ENCODE measurements around the gene PITPNC1. TPM values are rescaled to one million over a fixed set of nuclear protein-coding genes. Genes with fewer than 3 reads are reported as not detected.

PITPNC1 gene
- total and polyA plus RNA-seq, 4 experiments from 2014 or later, result 68.4 to 124 (median 89.9) TPM

- no peaks in the 10 kb centered on the region for H3K27me3 Mint-ChIP-seq
- peaks cover 37 to 40% of the 10 kb centered on the region in 2 donors for H3K36me3 Mint-ChIP-seq
- no peaks in the 10 kb centered on the region for H3K4me1 ChIP-seq (ENCODE audit: insufficient read depth, low read length)
- H3K27ac ChIP-seq (ENCODE audit: low read depth, low read length), result no peak overlapping the region
- ChIA-PET POLR2A (ENCODE audit: partially characterized antibody) (no interaction called here), CTCF (ENCODE audit: partially characterized antibody) (interaction anchor here (1.0 to 1.7 kb wide), 4 partner anchors 9 to 185 kb away, joined by 3 to 5 read pairs (median 4); no protein-coding TSS in a partner anchor)
- peaks cover 4% of the 10 kb centered on the region for H3K36me3 ChIP-seq (ENCODE audit: insufficient read depth, low read length)
- no peak overlapping the region for H3K4me3 ChIP-seq (ENCODE audit: low read length in 2 of 2)
- H3K4me1 Mint-ChIP-seq, result peaks cover 4 to 13% (median 8%) of the 10 kb centered on the region in 4 donors
- peaks cover 0 to 13% (median 8%) of the 10 kb centered on the region in 8 donors for H3K9me3 Mint-ChIP-seq
- H3K27me3 ChIP-seq (ENCODE audit: insufficient read depth, low read length), result no peaks in the 10 kb centered on the region
- H3K27ac Mint-ChIP-seq, result peak overlapping the region in 3 of 7 donors; percentile 13 to 58 (median 33)
- no peaks in the 10 kb centered on the region for H3K9me3 ChIP-seq (ENCODE audit: control insufficient read depth in 1 of 2, low read length in 2 of 2)
- intact Hi-C loops (cut with micrococcal nuclease), result no loop called here
- DNase-seq, result no peak
- H3K4me3 Mint-ChIP-seq, result no peak overlapping the region
Measured at GRCh38 chr17:67559381-67559966, 182.4 kb downstream of the PITPNC1 start.

- Histone ChIP-seq H3K4me1 (ENCODE audit: insufficient read depth, low read length) (no peaks in the 10 kb centered on the region), H3K27me3 (ENCODE audit: insufficient read depth, low read length) (no peaks in the 10 kb centered on the region), H3K9me3 (ENCODE audit: control insufficient read depth in 1 of 2, low read length in 2 of 2) (no peaks in the 10 kb centered on the region), H3K36me3 (ENCODE audit: insufficient read depth, low read length) (no peaks in the 10 kb centered on the region), H3K4me3 (ENCODE audit: low read length in 2 of 2) (no peak overlapping the region), H3K27ac (ENCODE audit: low read depth, low read length) (no peak overlapping the region)
- H3K27ac Mint-ChIP-seq, result peak overlapping the region in 3 of 7 donors; percentile 9 to 70 (median 28)
- ChIA-PET CTCF (ENCODE audit: partially characterized antibody) (no interaction called here), POLR2A (ENCODE audit: partially characterized antibody) (no interaction called here)
- intact Hi-C loops (cut with micrococcal nuclease), result no loop called here
- H3K27me3 Mint-ChIP-seq, result no peaks in the 10 kb centered on the region
- DNase-seq, result no peak
- H3K36me3 Mint-ChIP-seq, result peaks cover 19 to 29% of the 10 kb centered on the region in 2 donors
- no peak overlapping the region for H3K4me3 Mint-ChIP-seq
- H3K4me1 Mint-ChIP-seq, result peaks cover 4 to 16% (median 10%) of the 10 kb centered on the region in 4 donors
- peaks cover 0 to 7% (median 0%) of the 10 kb centered on the region in 8 donors for H3K9me3 Mint-ChIP-seq
Measured at GRCh38 chr17:67562005-67562404, 184.9 kb downstream of the PITPNC1 start.

GRCh38 chr17:67563692-67564228 lies 186.7 kb downstream of the PITPNC1 start:
- H3K27ac Mint-ChIP-seq, result peak overlapping the region in 4 of 7 donors; percentile 2 to 85 (median 48)

GRCh38 chr17:67565068-67565467 lies 188.0 kb downstream of the PITPNC1 start:
- Histone ChIP-seq H3K4me3 (ENCODE audit: low read length in 2 of 2) (no peak overlapping the region), H3K27me3 (ENCODE audit: insufficient read depth, low read length) (no peaks in the 10 kb centered on the region), H3K9me3 (ENCODE audit: control insufficient read depth in 1 of 2, low read length in 2 of 2) (no peaks in the 10 kb centered on the region), H3K36me3 (ENCODE audit: insufficient read depth, low read length) (peaks cover 8% of the 10 kb centered on the region), H3K27ac (ENCODE audit: low read depth, low read length) (no peak overlapping the region), H3K4me1 (ENCODE audit: insufficient read depth, low read length) (no peaks in the 10 kb centered on the region)
- Mint-ChIP-seq H3K27me3 (no peaks in the 10 kb centered on the region), H3K27ac (no peak overlapping the region), H3K9me3 (peaks cover 0 to 5% (median 0%) of the 10 kb centered on the region in 8 donors), H3K4me1 (peaks cover 0 to 18% (median 10%) of the 10 kb centered on the region in 4 donors), H3K36me3 (peaks cover 20 to 24% of the 10 kb centered on the region in 2 donors), H3K4me3 (no peak overlapping the region)
- intact Hi-C loops (cut with micrococcal nuclease), result no loop called here
- ChIA-PET CTCF (ENCODE audit: partially characterized antibody) (no interaction called here), POLR2A (ENCODE audit: partially characterized antibody) (no interaction called here)
- DNase-seq, result no peak

More at GRCh38 chr17:67563692-67564228, 186.7 kb downstream of the PITPNC1 start:
- peaks cover 9 to 23% of the 10 kb centered on the region in 2 donors for H3K36me3 Mint-ChIP-seq
- Histone ChIP-seq H3K4me3 (ENCODE audit: low read length in 2 of 2) (no peak overlapping the region), H3K27ac (ENCODE audit: low read depth, low read length) (no peak overlapping the region), H3K36me3 (ENCODE audit: insufficient read depth, low read length) (no peaks in the 10 kb centered on the region), H3K27me3 (ENCODE audit: insufficient read depth, low read length) (no peaks in the 10 kb centered on the region), H3K9me3 (ENCODE audit: control insufficient read depth in 1 of 2, low read length in 2 of 2) (no peaks in the 10 kb centered on the region), H3K4me1 (ENCODE audit: insufficient read depth, low read length) (no peaks in the 10 kb centered on the region)
- DNase-seq, result no peak
- CTCF ChIA-PET (ENCODE audit: partially characterized antibody), result interaction anchor here (1.1 kb wide), 1 partner anchor 186 kb away, joined by 4 read pairs; the partner anchor contains the start of gene PITPNC1
- H3K9me3 Mint-ChIP-seq, result peaks cover 0 to 5% (median 0%) of the 10 kb centered on the region in 8 donors
- intact Hi-C loops (cut with micrococcal nuclease), result no loop called here
- POLR2A ChIA-PET (ENCODE audit: partially characterized antibody), result no interaction called here
- peaks cover 0 to 18% (median 10%) of the 10 kb centered on the region in 4 donors for H3K4me1 Mint-ChIP-seq
- no peaks in the 10 kb centered on the region for H3K27me3 Mint-ChIP-seq
- H3K4me3 Mint-ChIP-seq, result no peak overlapping the region

GRCh38 chr17:67566656-67567055 lies 189.6 kb downstream of the PITPNC1 start:
- peaks cover 0 to 24% (median 10%) of the 10 kb centered on the region in 4 donors for H3K4me1 Mint-ChIP-seq
- no peaks in the 10 kb centered on the region for H3K27me3 ChIP-seq (ENCODE audit: insufficient read depth, low read length)
- no peak overlapping the region for H3K4me3 Mint-ChIP-seq
- H3K9me3 ChIP-seq (ENCODE audit: control insufficient read depth in 1 of 2, low read length in 2 of 2), result no peaks in the 10 kb centered on the region
- peaks cover 27 to 32% of the 10 kb centered on the region in 2 donors for H3K36me3 Mint-ChIP-seq
- H3K27ac ChIP-seq (ENCODE audit: low read depth, low read length), result no peak overlapping the region
- H3K9me3 Mint-ChIP-seq, result peaks cover 0 to 5% (median 0%) of the 10 kb centered on the region in 8 donors
- peaks cover 13% of the 10 kb centered on the region for H3K36me3 ChIP-seq (ENCODE audit: insufficient read depth, low read length)
- no peaks in the 10 kb centered on the region for H3K4me1 ChIP-seq (ENCODE audit: insufficient read depth, low read length)
- intact Hi-C loops (cut with micrococcal nuclease), result no loop called here
- H3K27ac Mint-ChIP-seq, result no peak overlapping the region
- H3K4me3 ChIP-seq (ENCODE audit: low read length in 2 of 2), result no peak overlapping the region
- CTCF ChIA-PET (ENCODE audit: partially characterized antibody), result no interaction called here
- POLR2A ChIA-PET (ENCODE audit: partially characterized antibody), result no interaction called here
- no peaks in the 10 kb centered on the region for H3K27me3 Mint-ChIP-seq
- no peak for DNase-seq

DNA sequence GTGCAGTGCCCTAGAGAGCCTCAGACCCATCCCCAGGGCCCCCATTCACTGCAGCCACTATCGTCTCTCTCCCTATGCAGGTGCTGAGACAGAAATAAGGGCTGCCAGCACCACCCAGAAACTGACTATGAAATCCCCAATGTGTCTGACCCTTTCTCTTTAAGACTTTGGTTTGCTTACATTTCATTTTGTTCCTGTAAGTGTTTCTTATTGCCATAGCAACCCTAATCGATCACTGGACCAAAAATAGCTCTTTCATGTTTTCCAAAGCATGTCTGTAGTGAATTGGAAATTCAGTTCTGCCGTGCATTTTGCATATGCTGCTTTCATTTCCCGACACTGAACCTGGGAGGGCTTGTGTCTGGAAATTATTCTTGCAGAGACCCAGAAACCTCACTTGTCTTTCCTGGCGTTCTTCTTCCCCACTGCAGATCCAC lies 192.0 kb downstream of the PITPNC1 start:
- intact Hi-C loops (cut with micrococcal nuclease), result no loop called here
- Mint-ChIP-seq H3K9me3 (no peaks in the 10 kb centered on the region), H3K36me3 (peaks cover 27 to 35% of the 10 kb centered on the region in 2 donors), H3K27ac (peak overlapping the region in 2 of 7 donors; percentile 7 to 46), H3K27me3 (no peaks in the 10 kb centered on the region), H3K4me1 (peaks cover 5 to 27% (median 11%) of the 10 kb centered on the region in 4 donors), H3K4me3 (no peak overlapping the region)
- Histone ChIP-seq H3K27me3 (ENCODE audit: insufficient read depth, low read length) (no peaks in the 10 kb centered on the region), H3K27ac (ENCODE audit: low read depth, low read length) (no peak overlapping the region), H3K4me3 (ENCODE audit: low read length in 2 of 2) (no peak overlapping the region), H3K9me3 (ENCODE audit: control insufficient read depth in 1 of 2, low read length in 2 of 2) (no peaks in the 10 kb centered on the region), H3K4me1 (ENCODE audit: insufficient read depth, low read length) (no peaks in the 10 kb centered on the region), H3K36me3 (ENCODE audit: insufficient read depth, low read length) (peaks cover 13% of the 10 kb centered on the region)
- POLR2A ChIA-PET (ENCODE audit: partially characterized antibody), result no interaction called here
- DNase-seq, result no peak
- CTCF ChIA-PET (ENCODE audit: partially characterized antibody), result interaction anchor here (1.5 kb wide), 1 partner anchor 9 kb away, joined by 5 read pairs; no protein-coding TSS in a partner anchor

DNA sequence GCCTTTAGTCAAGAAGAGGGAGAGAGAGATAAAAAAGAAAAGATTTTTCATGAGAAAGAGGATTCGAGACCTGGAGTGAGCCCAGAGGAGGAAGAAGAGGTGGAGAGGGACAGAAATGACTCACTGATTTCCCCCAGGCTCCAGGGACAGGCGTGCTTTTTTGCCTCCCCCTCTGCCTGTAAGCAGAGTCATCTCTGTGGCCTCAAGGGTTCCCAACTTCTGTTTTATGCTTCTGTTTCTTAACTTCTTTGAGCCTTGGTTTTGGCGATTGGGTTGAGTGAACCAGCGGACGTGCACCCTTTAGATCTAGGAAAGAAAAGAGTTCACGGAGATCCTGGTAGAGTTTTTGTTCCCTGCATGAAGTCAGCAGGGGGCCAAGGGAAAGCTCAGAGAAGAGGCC lies 192.8 kb downstream of the PITPNC1 start:
- Mint-ChIP-seq H3K4me3 (no peak overlapping the region), H3K9me3 (no peaks in the 10 kb centered on the region), H3K27ac (peak overlapping the region in 2 of 7 donors; percentile 4 to 30), H3K27me3 (no peaks in the 10 kb centered on the region), H3K4me1 (peaks cover 9 to 26% (median 13%) of the 10 kb centered on the region in 4 donors), H3K36me3 (peaks cover 27 to 35% of the 10 kb centered on the region in 2 donors)
- DNase-seq, result no peak
- CTCF ChIA-PET (ENCODE audit: partially characterized antibody), result interaction anchor here (0.6 kb wide), 2 partner anchors 41 to 191 kb away, joined by 3 read pairs; no protein-coding TSS in a partner anchor
- no peaks in the 10 kb centered on the region for H3K9me3 ChIP-seq (ENCODE audit: control insufficient read depth in 1 of 2, low read length in 2 of 2)
- POLR2A ChIA-PET (ENCODE audit: partially characterized antibody), result no interaction called here
- peaks cover 13% of the 10 kb centered on the region for H3K36me3 ChIP-seq (ENCODE audit: insufficient read depth, low read length)
- no peak overlapping the region for H3K27ac ChIP-seq (ENCODE audit: low read depth, low read length)
- H3K4me1 ChIP-seq (ENCODE audit: insufficient read depth, low read length), result no peaks in the 10 kb centered on the region
- intact Hi-C loops (cut with micrococcal nuclease), result no loop called here
- H3K27me3 ChIP-seq (ENCODE audit: insufficient read depth, low read length), result no peaks in the 10 kb centered on the region
- H3K4me3 ChIP-seq (ENCODE audit: low read length in 2 of 2), result no peak overlapping the region

All from CD4-positive, alpha-beta memory T cell (primary cell).